Dendritic cell treated with granulocyte-macrophage colony-stimulating factor and Interleukin-4, amounts not matched to agents 40 ng/mL and 50 ng/mL, for 4 days (primary cell): ENCODE measurements around the gene APBB1IP.
"Not testable (repeated sequence)": the region's sequence is repeated elsewhere in the genome, so short reads cannot be mapped to it uniquely, and the experiment has no call there.

ENCODE experiments used
- H3K27ac Mint-ChIP-seq: one replicate; pipeline ENCODE4 v1.8.0; 2022; ENCODE audit warnings: mild to moderate bottlenecking, mixed read lengths
- H3K27me3 Mint-ChIP-seq: one replicate; pipeline ENCODE4 v1.8.0; 2022; ENCODE audit warnings: mild to moderate bottlenecking, mixed read lengths
- H3K36me3 Mint-ChIP-seq: one replicate; pipeline ENCODE4 v1.8.0; 2022; ENCODE audit warnings: low read depth, mixed read lengths
- H3K4me1 Mint-ChIP-seq: one replicate; pipeline ENCODE4 v1.8.0; 2022; ENCODE audit warnings: low read depth, mixed read lengths
- H3K4me3 Mint-ChIP-seq: one replicate; pipeline ENCODE4 v1.8.0; 2022; ENCODE audit warnings: mild to moderate bottlenecking, moderate library complexity, mixed read lengths
- H3K9me3 Mint-ChIP-seq: one replicate; pipeline ENCODE4 v1.8.0; 2022; ENCODE audit warnings: mixed read lengths
- intact Hi-C: fragments of 100-400 bp; cut with micrococcal nuclease; formaldehyde crosslinking; loops from one replicate; pipeline ENCODE4 v1.15.0; 2022

Gene APBB1IP

DNA sequence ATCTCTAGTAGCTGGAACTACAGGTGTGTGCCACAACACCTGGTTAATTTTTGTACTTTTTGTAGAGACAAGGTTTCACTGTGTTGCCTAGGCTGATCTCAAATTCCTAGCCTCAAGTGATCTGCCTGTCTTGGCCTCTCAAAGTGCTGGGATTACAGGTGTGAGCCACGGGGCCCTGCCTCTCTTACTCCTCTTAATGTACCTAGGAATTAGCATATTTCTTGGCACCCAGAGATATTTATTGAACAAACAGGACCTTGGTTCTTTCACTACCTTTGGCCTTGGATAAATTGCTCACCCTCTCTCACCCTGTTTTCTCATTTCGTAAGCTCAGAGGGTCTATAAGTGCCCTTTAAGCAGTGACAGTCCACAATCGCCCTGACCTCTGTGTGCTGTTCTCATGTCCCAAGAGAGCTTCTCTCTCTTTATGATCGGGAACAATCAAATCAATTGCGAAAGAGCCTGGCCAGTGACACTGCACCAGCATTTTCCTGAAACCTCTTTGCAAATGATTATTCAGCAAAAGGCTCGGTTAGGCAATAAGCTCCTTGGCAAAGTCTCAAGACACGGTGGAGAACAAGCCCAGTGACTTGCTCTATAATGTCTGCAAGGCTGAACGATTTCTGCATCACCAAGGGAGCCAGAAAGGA lies 117.7 kb downstream of the APBB1IP start:
- H3K27me3 Mint-ChIP-seq, result no peaks in the 10 kb centered on the region
- H3K36me3 Mint-ChIP-seq, result peaks cover 86% of the 10 kb centered on the region
- H3K4me1 Mint-ChIP-seq, result peaks cover 54% of the 10 kb centered on the region
- no peaks in the 10 kb centered on the region for H3K9me3 Mint-ChIP-seq
- H3K27ac Mint-ChIP-seq, result peak overlapping the region; percentile 91
- intact Hi-C loops, result loop anchor here (2.0 to 5.0 kb wide), 2 partner anchors 119 to 681 kb away; partner anchors contain the start of gene APBB1IP
- H3K4me3 Mint-ChIP-seq, result peak overlapping the region; percentile 15

DNA sequence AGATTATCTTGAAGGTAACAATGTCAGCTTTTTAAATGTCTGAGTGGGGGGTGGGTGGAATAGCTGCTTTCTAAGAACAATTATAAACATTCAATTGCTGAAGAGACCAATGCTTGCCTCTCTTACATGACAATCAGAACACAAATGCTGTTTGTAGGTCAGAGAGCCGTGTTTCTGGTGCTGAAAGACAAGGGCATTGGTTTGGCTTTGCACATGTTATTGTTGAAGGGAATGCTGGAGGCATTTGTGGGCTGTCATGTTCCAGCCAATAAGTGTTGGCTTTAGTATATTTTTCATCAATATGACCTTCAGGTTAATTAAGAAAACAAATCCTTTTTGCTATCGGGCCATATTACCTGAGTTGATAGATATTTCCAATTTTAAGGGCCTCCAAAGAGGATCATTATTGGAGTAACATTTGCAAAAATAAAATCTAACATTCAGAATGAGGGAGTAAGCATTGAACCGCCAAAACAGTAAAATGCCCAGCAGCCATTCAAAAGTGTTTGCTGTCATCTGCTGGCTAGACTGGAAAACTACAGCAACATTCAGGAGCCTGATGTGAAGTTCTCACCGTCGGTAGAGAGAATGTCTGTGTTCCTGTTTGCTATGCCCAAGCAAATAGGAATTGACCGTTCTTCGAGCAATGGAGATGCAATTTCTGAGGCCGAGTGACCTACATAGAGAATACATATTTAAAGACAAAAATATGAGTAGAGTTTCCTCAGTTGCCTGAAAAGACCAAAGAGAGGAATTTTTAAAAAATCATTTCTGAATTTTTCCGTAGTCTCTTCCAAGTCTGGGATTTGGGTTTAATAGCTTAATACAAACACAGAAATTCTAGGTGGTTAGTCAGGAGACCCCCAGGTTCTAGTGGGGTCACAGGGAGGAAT lies 118.9 kb downstream of the APBB1IP start:
- Mint-ChIP-seq H3K36me3 (peaks cover 86% of the 10 kb centered on the region), H3K4me3 (no peak overlapping the region), H3K9me3 (no peaks in the 10 kb centered on the region), H3K27me3 (no peaks in the 10 kb centered on the region), H3K4me1 (peaks cover 43% of the 10 kb centered on the region), H3K27ac (no peak overlapping the region)
- intact Hi-C loops, result loop anchor here (1.0 to 5.0 kb wide), 3 partner anchors 120 to 682 kb away; partner anchors contain the start of gene APBB1IP

DNA sequence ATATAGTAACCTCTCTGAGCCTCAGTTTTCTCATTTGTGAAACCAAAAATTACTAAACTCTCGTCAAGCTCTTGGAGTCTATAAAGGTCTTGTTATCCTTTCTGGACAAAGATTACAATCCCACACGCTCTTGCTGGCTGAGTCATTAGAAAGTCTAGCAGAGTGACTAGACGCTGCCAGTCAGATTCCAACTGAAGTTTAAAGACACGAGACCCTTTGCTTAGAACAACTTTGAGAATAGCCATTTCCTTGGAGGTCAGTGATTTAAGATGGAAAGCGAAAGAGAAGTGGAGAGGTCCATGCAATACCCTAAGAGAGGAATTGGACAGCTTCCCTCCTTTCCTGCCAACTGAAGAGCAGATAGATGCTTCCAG lies 119.5 kb downstream of the APBB1IP start:
- Mint-ChIP-seq H3K36me3 (peaks cover 86% of the 10 kb centered on the region), H3K4me1 (peaks cover 37% of the 10 kb centered on the region), H3K4me3 (no peak overlapping the region), H3K9me3 (no peaks in the 10 kb centered on the region), H3K27me3 (no peaks in the 10 kb centered on the region), H3K27ac (no peak overlapping the region)
- intact Hi-C loops, result loop anchor here (1.0 to 5.0 kb wide), 3 partner anchors 120 to 683 kb away; partner anchors contain the start of gene APBB1IP

DNA sequence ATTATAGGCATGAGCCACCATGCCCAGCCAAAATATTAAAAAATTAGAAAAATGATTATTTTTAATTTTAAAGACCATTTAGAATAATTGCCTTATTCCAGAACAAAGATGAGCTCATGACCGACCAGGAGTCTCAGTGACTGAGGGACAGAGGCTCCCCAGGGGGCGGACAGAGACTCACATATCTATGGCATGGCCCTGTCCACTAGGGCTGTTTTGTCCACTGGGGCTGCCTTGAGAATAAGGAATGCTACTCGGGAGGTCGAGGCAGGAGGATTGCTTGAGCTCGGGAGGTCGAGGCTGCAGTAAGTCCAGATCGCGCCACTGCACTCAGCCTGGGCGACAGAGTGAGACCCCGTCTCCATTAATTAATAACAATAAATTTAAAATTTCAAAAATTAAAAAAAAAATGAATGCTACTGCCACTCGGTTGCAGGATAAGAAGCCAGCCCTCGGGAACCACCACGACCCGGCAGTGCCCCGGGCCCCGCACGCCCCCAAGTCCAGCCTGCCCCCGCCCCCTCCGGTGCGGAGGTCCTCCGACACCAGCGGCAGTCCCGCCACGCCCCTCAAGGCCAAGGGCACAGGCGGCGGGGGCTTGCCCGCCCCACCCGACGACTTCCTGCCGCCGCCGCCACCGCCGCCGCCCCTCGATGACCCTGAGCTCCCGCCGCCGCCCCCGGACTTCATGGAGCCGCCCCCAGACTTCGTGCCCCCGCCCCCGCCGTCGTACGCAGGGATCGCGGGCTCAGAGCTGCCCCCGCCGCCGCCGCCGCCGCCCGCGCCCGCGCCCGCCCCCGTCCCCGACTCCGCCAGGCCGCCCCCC lies 128.6 kb downstream of the APBB1IP start:
- H3K36me3 Mint-ChIP-seq, result peaks cover 93% of the 10 kb centered on the region
- H3K27me3 Mint-ChIP-seq, result no peaks in the 10 kb centered on the region
- no peak overlapping the region for H3K4me3 Mint-ChIP-seq
- peaks cover 12% of the 10 kb centered on the region for H3K4me1 Mint-ChIP-seq
- H3K27ac Mint-ChIP-seq, result no peak overlapping the region
- intact Hi-C loops, result no loop called here
- no peaks in the 10 kb centered on the region for H3K9me3 Mint-ChIP-seq

DNA sequence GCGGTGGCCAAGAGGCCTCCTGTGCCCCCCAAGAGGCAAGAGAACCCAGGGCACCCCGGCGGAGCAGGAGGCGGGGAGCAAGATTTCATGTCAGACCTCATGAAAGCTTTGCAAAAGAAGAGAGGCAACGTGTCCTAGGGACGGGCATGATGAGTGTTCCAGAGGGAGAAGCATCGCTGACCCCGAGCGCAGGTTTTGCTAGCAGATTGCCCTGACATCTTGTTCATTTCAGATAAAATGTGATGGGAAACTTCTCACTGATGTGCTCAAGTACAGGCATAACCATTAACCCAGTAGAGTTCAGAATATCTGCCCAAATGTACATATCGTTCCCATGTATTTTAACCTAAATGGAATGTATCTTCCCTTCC lies 129.2 kb downstream of the APBB1IP start:
- H3K27me3 Mint-ChIP-seq, result no peaks in the 10 kb centered on the region
- H3K4me3 Mint-ChIP-seq, result no peak overlapping the region
- H3K4me1 Mint-ChIP-seq, result peaks cover 18% of the 10 kb centered on the region
- H3K9me3 Mint-ChIP-seq, result no peaks in the 10 kb centered on the region
- peaks cover 93% of the 10 kb centered on the region for H3K36me3 Mint-ChIP-seq
- H3K27ac Mint-ChIP-seq, result no peak overlapping the region
- intact Hi-C loops, result no loop called here

DNA sequence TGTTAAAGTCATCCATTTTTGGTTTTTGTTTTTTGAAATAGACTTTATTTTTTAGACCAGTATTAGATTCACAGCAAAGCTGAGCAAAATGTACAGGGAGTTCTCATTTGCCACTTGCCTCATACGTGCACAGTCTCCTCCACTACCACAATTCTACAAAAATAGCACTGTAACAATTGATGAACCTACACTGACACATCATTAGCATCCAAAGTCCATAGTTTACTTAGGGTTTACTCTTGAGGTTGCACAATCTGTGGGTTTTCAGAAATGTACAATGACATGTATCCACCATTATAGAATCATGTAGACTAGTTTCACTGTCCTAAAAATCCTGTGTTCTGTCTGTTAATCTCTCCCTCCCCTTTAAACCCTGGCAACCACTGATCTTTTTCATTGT lies 133.5 kb downstream of the APBB1IP start:
- Mint-ChIP-seq H3K4me1 (peaks cover 45% of the 10 kb centered on the region), H3K27ac (peak overlapping the region; percentile 78), H3K36me3 (peaks cover 68% of the 10 kb centered on the region), H3K27me3 (no peaks in the 10 kb centered on the region), H3K9me3 (peaks cover 8% of the 10 kb centered on the region), H3K4me3 (no peak overlapping the region)
- intact Hi-C loops, result no loop called here

DNA sequence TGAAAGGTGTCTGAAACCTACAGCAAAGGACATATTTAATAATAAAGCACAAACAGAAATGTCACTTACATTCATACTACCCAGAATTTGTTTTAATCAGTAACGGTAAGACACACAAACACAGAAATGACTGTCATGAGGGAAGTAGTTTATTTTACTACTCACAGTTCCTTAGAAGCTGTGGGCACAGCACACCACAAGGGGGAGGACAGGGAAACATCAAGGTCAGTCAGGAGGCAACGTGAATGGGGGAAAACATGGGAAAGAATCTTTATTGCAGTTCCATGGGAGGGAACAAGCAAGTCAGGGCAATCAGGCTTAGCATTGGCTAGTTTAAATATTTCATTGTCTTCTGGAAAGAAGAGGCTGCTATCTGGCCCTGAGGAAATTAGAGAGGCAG lies 135.5 kb downstream of the APBB1IP start:
- H3K9me3 Mint-ChIP-seq, result peaks cover 8% of the 10 kb centered on the region
- H3K4me1 Mint-ChIP-seq, result peaks cover 45% of the 10 kb centered on the region
- H3K27ac Mint-ChIP-seq, result peak overlapping the region; percentile 81
- no peaks in the 10 kb centered on the region for H3K27me3 Mint-ChIP-seq
- intact Hi-C loops, result no loop called here
- peak overlapping the region; percentile 2 for H3K4me3 Mint-ChIP-seq
- peaks cover 48% of the 10 kb centered on the region for H3K36me3 Mint-ChIP-seq

DNA sequence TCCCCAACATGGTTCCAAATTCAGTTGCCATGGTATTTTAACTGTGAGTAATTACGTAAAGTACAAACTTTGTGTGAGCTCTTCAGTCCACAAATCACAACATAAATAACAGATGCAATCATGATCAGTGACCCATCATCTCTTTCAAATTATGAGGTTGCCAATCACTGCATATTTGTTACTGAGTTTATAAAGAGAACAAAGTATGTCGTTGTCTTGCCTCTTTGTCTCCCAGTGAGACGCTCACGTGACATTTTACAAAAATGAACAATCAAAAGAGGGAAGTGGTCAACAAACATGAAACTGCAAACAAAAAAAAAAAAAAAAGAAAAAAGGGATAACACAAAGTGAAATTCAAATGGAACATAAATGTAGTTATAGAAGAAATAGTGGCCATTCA lies 136.6 kb downstream of the APBB1IP start:
- peaks cover 45% of the 10 kb centered on the region for H3K4me1 Mint-ChIP-seq
- intact Hi-C loops, result no loop called here
- peaks cover 38% of the 10 kb centered on the region for H3K36me3 Mint-ChIP-seq
- no peaks in the 10 kb centered on the region for H3K27me3 Mint-ChIP-seq
- H3K27ac Mint-ChIP-seq, result peak overlapping the region; percentile 81
- peaks cover 8% of the 10 kb centered on the region for H3K9me3 Mint-ChIP-seq
- H3K4me3 Mint-ChIP-seq, result no peak overlapping the region

DNA sequence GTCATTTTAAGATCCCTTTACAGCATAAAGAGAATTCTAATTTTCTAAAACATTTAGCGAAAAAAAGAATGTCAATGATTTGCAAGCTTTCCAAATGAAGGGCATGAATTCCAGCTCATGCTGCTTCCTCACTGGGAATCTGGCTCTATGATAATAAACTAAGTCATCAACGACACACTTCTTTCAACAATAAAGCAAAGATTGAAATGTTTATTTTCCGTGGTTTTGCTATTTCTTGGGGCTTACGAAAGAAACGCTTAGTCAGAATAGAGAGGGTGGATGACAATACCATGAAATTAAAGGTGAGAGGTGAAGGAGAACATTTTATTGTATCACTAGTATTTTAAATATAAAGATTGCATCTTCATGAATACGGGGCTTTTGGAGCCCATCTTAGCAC lies 140.2 kb downstream of the APBB1IP start:
- H3K4me3 Mint-ChIP-seq, H3K27ac Mint-ChIP-seq, H3K9me3 Mint-ChIP-seq, H3K27me3 Mint-ChIP-seq, intact Hi-C loops: not testable (repeated sequence)
- Mint-ChIP-seq H3K36me3 (peaks cover 13% of the 10 kb centered on the region), H3K4me1 (peaks cover 22% of the 10 kb centered on the region)

DNA sequence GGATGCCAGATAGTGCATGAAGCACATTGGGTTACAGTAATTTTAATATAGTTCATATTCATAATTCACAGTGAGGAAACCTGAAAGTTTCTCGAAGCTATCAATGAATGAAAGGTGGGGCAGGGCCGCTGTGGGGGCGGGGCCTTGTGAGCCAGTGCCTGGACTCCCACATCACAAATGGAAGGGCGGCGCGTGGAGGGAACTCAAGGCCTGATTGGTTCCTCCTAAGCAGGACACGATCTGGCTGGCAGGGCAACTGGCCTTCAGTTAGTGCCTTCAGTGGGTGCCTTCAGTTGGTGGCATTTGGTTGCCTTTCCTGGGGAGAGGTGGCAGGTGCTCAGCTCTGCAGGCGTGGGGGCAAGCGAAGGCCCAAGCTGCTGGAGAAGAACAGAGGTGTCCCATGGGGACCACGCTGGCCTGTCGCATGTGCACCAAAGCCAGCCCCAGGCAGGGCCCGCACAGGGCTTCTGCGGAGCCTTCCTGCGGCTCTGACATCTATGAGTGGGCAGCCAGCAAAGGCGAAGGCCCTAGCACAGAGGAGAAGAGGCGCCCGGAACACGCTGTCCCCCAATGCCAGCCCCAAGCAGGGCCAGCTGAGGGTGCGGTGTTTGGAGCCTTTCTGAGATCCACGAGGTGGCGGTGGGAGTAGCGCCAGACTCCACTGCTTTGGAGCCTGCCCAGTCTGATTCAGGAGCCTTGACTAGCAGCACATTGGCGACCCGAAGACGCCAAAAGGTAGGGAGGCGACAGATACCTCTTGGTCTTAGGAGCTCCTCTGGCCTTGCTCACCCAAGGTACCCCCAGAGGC lies 141.3 kb downstream of the APBB1IP start:
- intact Hi-C loops, result loop anchor here (5.0 kb wide), 1 partner anchor 43 kb away; no protein-coding TSS in a partner anchor
- peaks cover 8% of the 10 kb centered on the region for H3K9me3 Mint-ChIP-seq
- H3K27me3 Mint-ChIP-seq, result no peaks in the 10 kb centered on the region
- no peak overlapping the region for H3K27ac Mint-ChIP-seq
- H3K4me3 Mint-ChIP-seq, result no peak overlapping the region
- peaks cover 7% of the 10 kb centered on the region for H3K36me3 Mint-ChIP-seq
- H3K4me1 Mint-ChIP-seq, result peaks cover 19% of the 10 kb centered on the region

DNA sequence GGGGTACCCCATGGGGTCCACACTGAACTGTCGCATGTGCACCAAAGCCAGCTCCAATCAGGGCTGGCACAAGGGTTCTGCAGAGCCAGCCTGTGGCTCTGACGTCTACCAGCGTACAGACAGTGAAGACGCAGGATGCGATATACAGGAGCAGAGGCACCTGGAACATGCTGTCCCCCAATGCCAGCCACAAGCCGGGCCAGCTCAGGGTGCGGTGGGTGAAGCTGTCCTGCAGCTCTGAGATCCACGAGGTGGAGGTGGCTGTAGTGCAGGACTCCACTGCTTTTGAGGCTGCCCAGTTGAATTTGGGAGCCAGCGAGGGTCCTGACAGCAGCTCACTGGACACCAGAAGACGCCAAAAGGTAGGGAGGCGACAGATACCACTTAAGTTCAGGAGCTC lies 148.1 kb downstream of the APBB1IP start:
- intact Hi-C loops, result no loop called here
- Mint-ChIP-seq H3K4me1 (peaks cover 21% of the 10 kb centered on the region), H3K9me3 (no peaks in the 10 kb centered on the region), H3K27ac (no peak overlapping the region), H3K27me3 (no peaks in the 10 kb centered on the region), H3K4me3 (no peak overlapping the region), H3K36me3 (peaks cover 21% of the 10 kb centered on the region)

DNA sequence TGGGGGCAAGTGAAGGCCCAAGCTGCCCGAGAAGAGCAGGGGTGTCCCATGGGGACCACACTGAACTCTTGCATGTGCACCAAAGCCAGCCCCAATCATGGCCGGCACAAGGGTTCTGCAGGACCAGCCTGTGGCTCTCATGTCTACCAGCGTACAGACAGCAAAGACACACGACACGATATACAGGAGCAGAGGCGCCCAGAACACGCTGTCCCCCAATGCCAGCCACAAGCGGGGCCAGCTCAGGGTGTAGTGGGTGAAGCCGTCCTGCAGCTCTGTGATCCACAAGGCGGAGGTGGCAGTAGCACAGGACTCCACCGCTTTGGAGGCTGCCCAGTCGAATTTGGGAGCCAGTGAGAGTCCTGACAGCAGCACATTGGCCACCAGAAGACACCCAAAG lies 150.5 kb downstream of the APBB1IP start:
- Mint-ChIP-seq H3K27me3 (no peaks in the 10 kb centered on the region), H3K4me3 (no peak overlapping the region), H3K4me1 (peaks cover 22% of the 10 kb centered on the region), H3K9me3 (no peaks in the 10 kb centered on the region), H3K27ac (no peak overlapping the region), H3K36me3 (peaks cover 44% of the 10 kb centered on the region)
- intact Hi-C loops, result no loop called here

DNA sequence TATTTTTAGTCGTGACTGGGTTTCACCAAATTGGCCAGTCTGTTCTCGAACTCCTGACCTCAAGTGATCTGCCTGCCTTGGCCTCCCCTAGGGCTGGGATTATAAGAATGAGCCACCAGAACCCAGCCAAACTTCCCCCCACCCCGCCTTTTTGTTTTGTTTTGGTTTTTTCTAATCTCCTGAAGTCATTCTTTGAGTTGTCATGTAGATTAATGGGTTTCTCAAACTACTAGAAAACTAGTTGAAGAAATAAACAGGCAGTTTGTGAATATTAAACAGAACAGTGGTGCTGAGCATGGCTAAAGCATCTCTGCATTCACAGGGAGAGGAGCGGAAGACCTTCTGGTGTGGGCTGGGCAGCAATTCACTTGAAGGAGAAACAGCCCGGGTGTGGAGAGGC lies 151.7 kb downstream of the APBB1IP start:
- H3K27ac Mint-ChIP-seq, H3K27me3 Mint-ChIP-seq, H3K4me3 Mint-ChIP-seq, H3K9me3 Mint-ChIP-seq, intact Hi-C loops: not testable (repeated sequence)
- Mint-ChIP-seq H3K36me3 (peaks cover 56% of the 10 kb centered on the region), H3K4me1 (peaks cover 14% of the 10 kb centered on the region)
